Measurements from ENCODE around the gene FBN1.

FBN1 gene

GRCh38 chr15:48650931-48651330 is 5.4 kb upstream of the FBN1 start:
- no peak for DNase-seq

GRCh38 chr15:48647962-48648361 is 2.5 kb upstream of the FBN1 start:
- no peak for DNase-seq

- no peak for DNase-seq
Measured at GRCh38 chr15:48646331-48646730, 822 bp upstream of the FBN1 start.

GRCh38 chr15:48644827-48645557 is 517 bp downstream of the FBN1 start:
- DNase-seq = no peak

- no peak for DNase-seq
Measured at GRCh38 chr15:48644467-48644826, 1.1 kb downstream of the FBN1 start.

GRCh38 chr15:48643776-48644466 is 1.6 kb downstream of the FBN1 start:
- DNase-seq = no peak

GRCh38 chr15:48643206-48643605 is 2.3 kb downstream of the FBN1 start:
- no peak for DNase-seq

GRCh38 chr15:48642795-48643194 is 2.7 kb downstream of the FBN1 start:
- no peak for DNase-seq

- no peak for DNase-seq
Measured at GRCh38 chr15:48641416-48641815, 4.1 kb downstream of the FBN1 start.

- no peak for DNase-seq
Measured at GRCh38 chr15:48638963-48639362, 6.5 kb downstream of the FBN1 start.

- DNase-seq = no peak
Measured at GRCh38 chr15:48637639-48638038, 7.9 kb downstream of the FBN1 start.

GRCh38 chr15:48636511-48636910 is 9.0 kb downstream of the FBN1 start:
- DNase-seq = no peak

GRCh38 chr15:48634893-48635292 is 10.6 kb downstream of the FBN1 start:
- no peak for DNase-seq

- DNase-seq = no peak
Measured at GRCh38 chr15:48634096-48634495, 11.4 kb downstream of the FBN1 start.

- DNase-seq = no peak
Measured at GRCh38 chr15:48632651-48633050, 12.9 kb downstream of the FBN1 start.

GRCh38 chr15:48631176-48631770 is 14.2 kb downstream of the FBN1 start:
- DNase-seq = no peak

GRCh38 chr15:48630245-48630644 is 15.3 kb downstream of the FBN1 start:
- no peak for DNase-seq

- DNase-seq = no peak
Measured at GRCh38 chr15:48628832-48629231, 16.7 kb downstream of the FBN1 start.

- no peak for DNase-seq
Measured at GRCh38 chr15:48627260-48627940, 18.1 kb downstream of the FBN1 start.

- DNase-seq = no peak
Measured at GRCh38 chr15:48625126-48625525, 20.4 kb downstream of the FBN1 start.

- no peak for DNase-seq
Measured at GRCh38 chr15:48624700-48625099, 20.8 kb downstream of the FBN1 start.

GRCh38 chr15:48623456-48623855 is 22.1 kb downstream of the FBN1 start:
- DNase-seq = no peak

- no peak for DNase-seq
Measured at GRCh38 chr15:48622237-48622636, 23.3 kb downstream of the FBN1 start.

GRCh38 chr15:48619446-48619845 is 26.1 kb downstream of the FBN1 start:
- no peak for DNase-seq

Measured in NCI-H187 (cell line).